Neuronal stem cell (in vitro differentiated cells): Measurements from ENCODE around the gene C1QTNF1.

Experiments used
- DNase-seq: peaks from one replicate; pipeline ENCODE4 v3.0.0-alpha.2; 2013; ENCODE audit warnings: low spot score
- H2AFZ ChIP-seq: one replicate; pipeline ENCODE4 v1.6.1; 2013; ENCODE audit warnings: mild to moderate bottlenecking, low read length, inconsistent platforms
- H2AK5ac ChIP-seq: 2 replicates; pipeline ENCODE4 v1.6.1; 2013; ENCODE audit warnings: low read depth, mild to moderate bottlenecking, inconsistent platforms, low read length, moderate library complexity, mixed read lengths
- H2BK120ac ChIP-seq: 2 replicates; pipeline ENCODE4 v1.6.1; 2013; ENCODE audit warnings: low read depth, mild to moderate bottlenecking, inconsistent platforms, low read length, moderate library complexity, mixed read lengths
- H2BK12ac ChIP-seq: one replicate; pipeline ENCODE4 v1.6.1; 2013; ENCODE audit warnings: low read length, inconsistent platforms
- H2BK15ac ChIP-seq: 2 replicates; pipeline ENCODE4 v1.6.1; 2013; ENCODE audit warnings: mild to moderate bottlenecking, low read length, inconsistent platforms, mixed read lengths
- H2BK5ac ChIP-seq: one replicate; pipeline ENCODE4 v1.6.1; 2013; ENCODE audit warnings: inconsistent platforms, mild to moderate bottlenecking, low read length, moderate library complexity
- H3K14ac ChIP-seq: one replicate; pipeline ENCODE4 v1.6.1; 2013; ENCODE audit warnings: low read length, inconsistent platforms
- H3K18ac ChIP-seq: 2 replicates; pipeline ENCODE4 v1.6.1; 2013; ENCODE audit warnings: low read length, inconsistent platforms
- H3K23ac ChIP-seq: 2 replicates; pipeline ENCODE4 v1.6.1; 2013; ENCODE audit warnings: low read depth, mild to moderate bottlenecking, mixed read lengths, low read length, inconsistent platforms; ENCODE audit not compliant: poor library complexity
- H3K27ac ChIP-seq: replicated peaks from 3 replicates; pipeline ENCODE4 v1.5.1; 2013; ENCODE audit warnings: low read length, inconsistent platforms
- H3K27me3 ChIP-seq, 3 experiments: 2 replicates each; pipeline ENCODE4 v1.6.1; 2013; ENCODE audit warnings: low read length in 3 of 3, mild to moderate bottlenecking in 2 of 3, inconsistent platforms in 1 of 3, low read depth in 1 of 3, mixed read lengths in 1 of 3, moderate library complexity in 1 of 3; ENCODE audit not compliant: control insufficient read depth in 3 of 3, insufficient read depth in 3 of 3
- H3K36me3 ChIP-seq, 2 donors: replicated peaks in 1 of 2; 2 replicates each; pipeline ENCODE4 v1.6.1; 2013; ENCODE audit warnings: low read length in 2 of 2; ENCODE audit not compliant: control insufficient read depth in 2 of 2, insufficient read depth in 2 of 2
- H3K4ac ChIP-seq: 2 replicates; pipeline ENCODE4 v1.6.1; 2013; ENCODE audit warnings: inconsistent platforms, mild to moderate bottlenecking, low read length, moderate library complexity
- H3K4me1 ChIP-seq, 2 donors: 1 replicate in 1 of 2; 2 replicates in 1 of 2; pipeline ENCODE4 v1.6.1; 2013; ENCODE audit warnings: low read length in 2 of 2, low read depth in 1 of 2; ENCODE audit not compliant: control insufficient read depth in 2 of 2, insufficient read depth in 1 of 2
- H3K4me2 ChIP-seq: one replicate; pipeline ENCODE4 v1.6.1; 2013; ENCODE audit warnings: mild to moderate bottlenecking, low read length, inconsistent platforms; ENCODE audit not compliant: insufficient read depth, poor library complexity, severe bottlenecking
- H3K4me3 ChIP-seq, 2 donors: 2 replicates each; pipeline ENCODE4 v1.5.1; 2013; ENCODE audit warnings: low read length in 2 of 2, mild to moderate bottlenecking in 2 of 2, inconsistent platforms in 1 of 2, moderate library complexity in 1 of 2
- H3K79me1 ChIP-seq: one replicate; pipeline ENCODE4 v1.6.1; 2013; ENCODE audit warnings: low read depth, mild to moderate bottlenecking, inconsistent platforms, low read length, moderate library complexity
- H3K9ac ChIP-seq: one replicate; pipeline ENCODE4 v1.6.1; 2013; ENCODE audit warnings: mild to moderate bottlenecking, low read depth, low read length, inconsistent platforms; ENCODE audit not compliant: poor library complexity
- H3K9me3 ChIP-seq, 2 donors: replicated peaks in 1 of 2; 2 replicates each; pipeline versions ENCODE3 to v1.6.1; 2013; ENCODE audit warnings: low read length in 2 of 2, mild to moderate bottlenecking in 2 of 2, inconsistent platforms in 1 of 2, low read depth in 1 of 2, mixed read lengths in 1 of 2, moderate library complexity in 1 of 2; ENCODE audit not compliant: control insufficient read depth in 2 of 2, insufficient read depth in 1 of 2
- H4K8ac ChIP-seq: one replicate; pipeline ENCODE4 v1.6.1; 2013; ENCODE audit warnings: low read depth, mild to moderate bottlenecking, inconsistent platforms, low read length, moderate library complexity
- H4K91ac ChIP-seq: one replicate; pipeline ENCODE4 v1.6.1; 2013; ENCODE audit warnings: low read length, low read depth, mild to moderate bottlenecking, inconsistent platforms; ENCODE audit not compliant: poor library complexity
- WGBS, 2 donors: extraction: QIAGEN DNeasy Blood & Tissue Kit; methylation state at CpG; one replicate each; pipeline ENCODE4 v1.1.7; 2013; ENCODE audit warnings: missing lambda C conversion rate in 2 of 2, mixed read lengths in 1 of 2; ENCODE audit not compliant: insufficient read length in 2 of 2, insufficient replicate concordance in 1 of 2; ENCODE audit errors: extremely low coverage in 2 of 2; 5-methylcytosine and 5-hydroxymethylcytosine counted together

C1QTNF1 gene

GRCh38 chr17:79041723-79042420, 17.9 kb downstream of the C1QTNF1 start:
- Histone ChIP-seq H3K27me3 (peaks cover 0 to 16% (median 2%) of the 10 kb centered on the region in 3 experiments), H3K4ac (no peak overlapping the region), H3K79me1 (peaks cover 2% of the 10 kb centered on the region), H3K9me3 (peaks cover 0 to 8% of the 10 kb centered on the region in 2 donors), H4K91ac (no peak overlapping the region), H2AFZ (no peak overlapping the region), H2BK120ac (no peak overlapping the region), H3K4me1 (peaks cover 0 to 5% of the 10 kb centered on the region in 2 donors), H2BK5ac (no peak overlapping the region), H3K14ac (no peak overlapping the region), H3K36me3 (no peaks in the 10 kb centered on the region), H3K27ac (no peak overlapping the region), H3K4me2 (no peak overlapping the region), H2AK5ac (peak overlapping the region; percentile 60), H3K9ac (no peak overlapping the region), H2BK12ac (no peak overlapping the region), H3K23ac (peak overlapping the region; percentile 30), H3K18ac (no peak overlapping the region), H4K8ac (no peak overlapping the region), H3K4me3 (no peak overlapping the region), H2BK15ac (peak overlapping the region; percentile 65)
- no peak for DNase-seq
- WGBS, 2 donors, result no CpG with 5 or more reads among the region's 29 CpGs

DNA sequence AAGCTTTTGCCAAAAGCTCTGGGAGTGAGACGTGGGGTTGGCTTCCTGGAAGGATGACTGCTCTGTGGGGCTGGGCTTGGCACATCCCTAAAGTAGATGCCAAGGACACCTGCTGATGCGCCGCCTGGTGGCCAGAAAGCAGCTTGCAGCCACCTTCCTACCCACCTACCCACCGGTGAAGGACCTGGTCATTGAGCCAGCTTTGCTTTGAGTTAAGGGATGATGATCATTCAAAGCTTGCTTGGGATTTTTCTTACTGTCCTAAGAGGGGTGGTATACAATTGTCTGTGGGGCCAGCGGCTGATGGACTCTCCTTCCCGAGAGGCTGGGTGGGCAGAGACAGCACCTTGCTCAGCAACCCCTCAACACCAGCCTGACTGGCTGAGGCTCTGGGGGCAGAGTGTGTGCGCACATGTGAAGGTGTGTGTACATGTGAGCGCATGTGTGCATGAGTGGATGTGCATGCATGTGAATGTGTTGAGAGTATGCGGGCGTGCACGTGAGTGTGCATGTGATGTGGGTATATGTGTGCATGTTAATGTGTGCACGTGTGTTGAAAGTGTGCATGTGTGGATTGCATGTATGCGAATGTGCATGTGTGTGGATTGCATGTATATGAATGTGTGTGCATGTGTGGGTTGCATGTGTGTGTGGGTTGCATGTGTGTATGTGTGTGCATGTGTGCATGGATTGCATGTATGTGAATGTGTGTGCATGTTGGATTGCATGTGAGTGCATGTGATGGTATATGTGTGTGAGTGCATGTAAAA, 18.6 kb downstream of the C1QTNF1 start:
- Histone ChIP-seq H3K4ac (no peak overlapping the region), H2BK5ac (no peak overlapping the region), H3K79me1 (peaks cover 2% of the 10 kb centered on the region), H2AK5ac (no peak overlapping the region), H3K4me3 (peak overlapping the region in 1 of 2 donors; percentile 68), H3K14ac (no peak overlapping the region), H3K27ac (no peak overlapping the region), H4K91ac (peak overlapping the region; percentile 68), H2AFZ (no peak overlapping the region), H2BK12ac (no peak overlapping the region), H2BK15ac (no peak overlapping the region), H4K8ac (no peak overlapping the region), H3K4me2 (no peak overlapping the region), H3K23ac (peak overlapping the region; percentile 68), H3K27me3 (peaks cover 0 to 19% (median 2%) of the 10 kb centered on the region in 3 experiments), H3K4me1 (peaks cover 0 to 5% of the 10 kb centered on the region in 2 donors), H3K9ac (peak overlapping the region; percentile 88), H3K9me3 (peaks cover 0 to 8% of the 10 kb centered on the region in 2 donors), H3K18ac (no peak overlapping the region), H3K36me3 (peaks cover 0 to under 1% of the 10 kb centered on the region in 2 donors), H2BK120ac (no peak overlapping the region)
- no peak for DNase-seq
- WGBS, 2 donors, result no CpG with 5 or more reads among the region's 13 CpGs

- Histone ChIP-seq H3K9ac (peak overlapping the region; percentile 88), H3K23ac (peak overlapping the region; percentile 68), H2BK5ac (no peak overlapping the region), H2AK5ac (no peak overlapping the region), H2BK120ac (no peak overlapping the region), H3K4me2 (no peak overlapping the region), H2BK12ac (no peak overlapping the region), H3K27me3 (peaks cover 0 to 22% (median 2%) of the 10 kb centered on the region in 3 experiments), H2BK15ac (no peak overlapping the region), H3K18ac (peak overlapping the region; percentile 53), H3K36me3 (peaks cover 0 to 3% of the 10 kb centered on the region in 2 donors), H2AFZ (no peak overlapping the region), H3K79me1 (peaks cover 2% of the 10 kb centered on the region), H3K9me3 (peaks cover 0 to 11% of the 10 kb centered on the region in 2 donors), H4K8ac (peak overlapping the region; percentile 20), H3K4me3 (peak overlapping the region in 1 of 2 donors; percentile 68), H3K4me1 (peaks cover 0 to 8% of the 10 kb centered on the region in 2 donors), H3K4ac (peak overlapping the region; percentile 23), H4K91ac (peak overlapping the region; percentile 68), H3K27ac (no peak overlapping the region), H3K14ac (peak overlapping the region; percentile 58)
- no peak for DNase-seq
- WGBS, 2 donors, result no CpG with 5 or more reads among the region's 10 CpGs
Observed at GRCh38 chr17:79043191-79043930, 19.4 kb downstream of the C1QTNF1 start.
